OCI-LY3 (cell line): Measurements from ENCODE around the gene ZNF747.

Experiments
- EZH2phosphoT487 ChIP-seq: fragments of 200-600 bp; shearing (Covaris generic); IDR thresholded peaks from 2 replicates; pipeline ENCODE4 v1.6.1; 2018; ENCODE audit warnings: antibody characterized with exemption, mixed run types, low read depth
- TF ChIP-seq, protein P1 (sequence below): fragments of 200-600, 300-600 bp; sonication (generic); IDR thresholded peaks from 2 replicates; pipeline ENCODE4 v1.5.1; 2014; ENCODE audit warnings: antibody characterized with exemption, low read length, low read depth

DNA sequence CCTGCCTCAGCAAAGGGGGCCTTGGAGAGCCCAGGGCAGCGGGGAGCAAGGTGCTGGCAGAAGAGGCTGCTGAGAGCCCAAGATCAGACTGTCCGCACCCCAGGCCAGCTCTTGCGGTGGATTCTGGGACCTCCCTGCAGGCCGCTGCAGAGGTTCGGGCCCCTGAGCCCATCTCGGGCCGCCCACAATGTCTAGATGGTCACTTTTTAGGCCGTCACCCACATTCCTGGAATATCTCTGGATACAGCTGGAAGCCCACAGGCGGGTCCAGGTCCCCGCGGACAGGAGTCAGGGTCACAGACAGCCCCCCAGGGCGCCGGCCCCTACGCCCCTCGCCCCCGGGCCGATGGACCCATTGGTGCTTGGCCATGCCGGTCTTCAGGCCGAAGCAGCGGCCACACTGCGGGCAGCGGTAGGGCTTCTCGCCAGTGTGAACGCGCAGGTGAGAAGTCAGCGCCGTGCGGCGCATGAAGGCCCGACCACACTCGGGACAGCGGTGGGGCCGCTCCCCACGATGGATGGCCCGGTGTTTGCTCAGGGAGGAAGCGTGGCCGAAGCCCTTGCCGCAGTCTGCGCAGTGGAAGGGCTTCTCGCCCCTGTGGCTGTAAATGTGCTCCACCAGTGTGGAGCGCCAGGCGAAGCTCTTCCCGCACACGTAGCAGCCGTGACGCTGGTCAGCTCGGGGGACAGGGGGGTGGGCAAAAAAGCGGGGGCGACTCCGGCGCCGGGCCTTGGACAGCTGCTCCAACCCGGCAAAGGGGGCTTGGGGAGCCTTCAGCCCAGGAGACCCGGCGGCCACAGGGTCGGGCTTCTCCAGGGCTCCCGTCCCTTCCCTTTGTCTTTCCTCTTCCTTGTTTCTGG, 2.1 kb downstream of the ZNF747 start:
- TF ChIP-seq, protein P1, sequence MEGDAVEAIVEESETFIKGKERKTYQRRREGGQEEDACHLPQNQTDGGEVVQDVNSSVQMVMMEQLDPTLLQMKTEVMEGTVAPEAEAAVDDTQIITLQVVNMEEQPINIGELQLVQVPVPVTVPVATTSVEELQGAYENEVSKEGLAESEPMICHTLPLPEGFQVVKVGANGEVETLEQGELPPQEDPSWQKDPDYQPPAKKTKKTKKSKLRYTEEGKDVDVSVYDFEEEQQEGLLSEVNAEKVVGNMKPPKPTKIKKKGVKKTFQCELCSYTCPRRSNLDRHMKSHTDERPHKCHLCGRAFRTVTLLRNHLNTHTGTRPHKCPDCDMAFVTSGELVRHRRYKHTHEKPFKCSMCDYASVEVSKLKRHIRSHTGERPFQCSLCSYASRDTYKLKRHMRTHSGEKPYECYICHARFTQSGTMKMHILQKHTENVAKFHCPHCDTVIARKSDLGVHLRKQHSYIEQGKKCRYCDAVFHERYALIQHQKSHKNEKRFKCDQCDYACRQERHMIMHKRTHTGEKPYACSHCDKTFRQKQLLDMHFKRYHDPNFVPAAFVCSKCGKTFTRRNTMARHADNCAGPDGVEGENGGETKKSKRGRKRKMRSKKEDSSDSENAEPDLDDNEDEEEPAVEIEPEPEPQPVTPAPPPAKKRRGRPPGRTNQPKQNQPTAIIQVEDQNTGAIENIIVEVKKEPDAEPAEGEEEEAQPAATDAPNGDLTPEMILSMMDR, result no peak
- no peak for TF ChIP-seq EZH2phosphoT487
